ENCODE data around the gene ZFR2.

Gene ZFR2

DNA sequence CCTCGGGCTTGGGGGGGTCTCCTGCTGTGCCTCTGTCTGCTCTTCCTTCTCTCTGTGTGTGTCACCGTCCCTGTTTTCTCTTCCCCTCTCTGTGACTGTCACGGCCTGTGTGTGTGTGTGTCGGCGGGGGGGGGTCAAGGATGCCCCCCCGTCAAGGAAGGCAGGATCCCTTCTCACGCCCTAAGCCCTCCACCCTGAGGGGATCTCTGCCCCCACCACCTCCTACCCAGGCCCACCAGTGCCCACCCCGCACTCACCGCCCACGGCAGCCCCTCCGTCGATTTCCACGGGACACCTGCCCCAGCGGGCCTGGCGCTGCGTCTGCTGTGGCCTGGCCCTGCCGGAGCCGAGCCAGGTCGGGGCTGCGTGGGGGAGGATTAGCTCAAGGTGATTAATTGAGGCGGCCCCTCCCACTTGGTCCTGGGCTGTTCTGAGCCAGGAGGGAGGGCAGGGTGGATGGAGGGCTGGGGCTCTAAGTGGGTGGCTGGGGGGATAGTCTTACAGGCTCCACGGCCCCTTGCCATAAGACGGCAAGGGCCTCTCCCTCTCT is 96.9 kb downstream of the ZFR2 start, which contains the start of gene RAX2:
Gene RAX2 (minus strand): TSS at position 323 of the 550 bp plus-strand sequence. CDS start 486 bp downstream, outside the sequence.
- TF ChIP-seq, protein P1, sequence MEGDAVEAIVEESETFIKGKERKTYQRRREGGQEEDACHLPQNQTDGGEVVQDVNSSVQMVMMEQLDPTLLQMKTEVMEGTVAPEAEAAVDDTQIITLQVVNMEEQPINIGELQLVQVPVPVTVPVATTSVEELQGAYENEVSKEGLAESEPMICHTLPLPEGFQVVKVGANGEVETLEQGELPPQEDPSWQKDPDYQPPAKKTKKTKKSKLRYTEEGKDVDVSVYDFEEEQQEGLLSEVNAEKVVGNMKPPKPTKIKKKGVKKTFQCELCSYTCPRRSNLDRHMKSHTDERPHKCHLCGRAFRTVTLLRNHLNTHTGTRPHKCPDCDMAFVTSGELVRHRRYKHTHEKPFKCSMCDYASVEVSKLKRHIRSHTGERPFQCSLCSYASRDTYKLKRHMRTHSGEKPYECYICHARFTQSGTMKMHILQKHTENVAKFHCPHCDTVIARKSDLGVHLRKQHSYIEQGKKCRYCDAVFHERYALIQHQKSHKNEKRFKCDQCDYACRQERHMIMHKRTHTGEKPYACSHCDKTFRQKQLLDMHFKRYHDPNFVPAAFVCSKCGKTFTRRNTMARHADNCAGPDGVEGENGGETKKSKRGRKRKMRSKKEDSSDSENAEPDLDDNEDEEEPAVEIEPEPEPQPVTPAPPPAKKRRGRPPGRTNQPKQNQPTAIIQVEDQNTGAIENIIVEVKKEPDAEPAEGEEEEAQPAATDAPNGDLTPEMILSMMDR (conservative IDR thresholded peaks at IDR 0.05; ENCODE audit: low read depth, low read length), result no peak
- no peak within 1 kb of the TSS for H3K4me3 ChIP-seq (ENCODE audit: low read length)
- no peak for DNase-seq (ENCODE audit: low read depth)

DNA sequence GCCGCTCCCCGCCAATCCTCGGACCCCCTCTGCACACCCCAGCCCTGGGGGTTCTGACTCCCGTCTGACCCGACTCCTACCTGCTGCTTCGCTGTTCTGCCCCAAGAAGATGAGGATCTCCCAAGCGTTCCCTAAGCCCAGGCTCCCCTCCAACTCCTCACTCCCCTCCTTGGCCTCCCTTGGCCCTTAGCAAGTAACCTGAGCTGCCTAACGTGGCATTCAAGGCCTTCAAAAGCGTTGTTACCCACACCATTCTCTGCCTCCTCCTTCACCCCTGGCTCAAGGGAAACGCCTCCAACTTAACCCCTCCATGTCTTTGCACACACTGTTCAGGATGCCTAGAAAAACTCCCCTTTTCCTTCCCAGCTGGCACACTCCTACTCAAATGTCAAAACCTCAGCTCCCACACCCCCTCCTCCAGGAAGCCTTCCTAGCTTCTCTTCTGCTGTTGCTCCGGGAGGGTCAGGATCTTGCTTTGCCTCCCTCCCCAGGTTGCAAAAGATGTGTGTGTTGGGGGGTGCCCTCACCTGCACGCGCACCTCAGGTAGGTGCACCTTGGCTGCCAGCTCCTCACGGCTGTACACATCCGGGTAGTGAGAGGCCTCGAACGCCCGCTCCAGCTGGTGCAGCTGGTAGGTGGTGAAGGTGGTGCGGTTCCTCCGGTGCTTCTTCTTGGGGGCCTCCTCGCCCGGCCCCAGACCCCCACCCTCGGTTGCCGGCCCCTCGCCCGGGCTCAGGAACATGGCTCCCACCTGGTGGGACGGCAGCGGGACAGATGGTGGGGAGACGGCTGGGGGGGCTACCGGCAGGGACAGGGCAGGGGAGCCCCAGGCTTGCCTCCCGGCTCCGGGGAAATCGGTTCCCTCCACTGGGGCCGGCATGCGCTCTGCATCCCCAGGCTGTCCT is 97.6 kb downstream of the ZFR2 start:
- TF ChIP-seq, protein P1 (conservative IDR thresholded peaks at IDR 0.05; ENCODE audit: low read depth, low read length), result no peak

DNA sequence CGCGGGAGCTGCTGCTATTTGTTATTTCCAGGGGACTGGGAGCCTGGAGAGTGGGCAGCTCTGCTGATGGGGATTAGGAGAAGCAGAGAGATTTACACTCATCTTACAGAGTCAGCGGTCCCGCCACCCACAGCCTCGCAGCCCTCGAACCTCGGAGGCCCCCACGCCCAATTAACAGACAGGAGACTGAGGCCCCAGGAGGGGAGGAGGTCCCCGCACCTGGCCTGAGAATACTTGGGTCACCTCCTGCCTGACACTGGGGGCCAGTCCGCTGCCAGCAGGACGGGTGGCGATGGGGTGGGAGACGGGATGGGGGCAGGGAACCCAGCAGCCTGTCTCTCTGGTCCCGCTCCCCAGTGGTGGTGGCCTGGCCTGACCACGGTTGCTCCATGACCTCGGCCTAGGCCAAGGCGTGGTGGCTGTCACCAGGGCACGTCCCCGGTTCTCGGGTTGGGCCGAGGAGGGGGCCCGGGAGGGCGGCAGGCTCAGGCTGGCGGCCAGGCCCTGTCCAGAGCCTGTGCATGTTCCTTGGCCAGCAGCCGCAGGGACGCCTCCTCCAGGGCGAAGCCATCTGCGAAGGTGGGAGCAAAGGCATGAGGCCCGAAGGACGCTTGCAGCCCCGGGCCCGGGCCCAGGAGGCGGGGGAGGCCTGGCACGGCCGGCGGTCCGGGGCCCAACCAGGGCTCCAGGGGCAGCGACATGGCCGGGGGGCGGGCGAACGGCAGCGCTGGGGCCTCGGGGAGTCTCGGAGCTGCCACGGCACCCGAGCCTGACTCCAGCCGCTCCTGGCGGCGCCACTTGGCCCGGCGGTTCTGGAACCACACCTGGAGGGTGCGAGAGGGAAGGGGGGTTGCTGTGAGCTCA is 98.5 kb downstream of the ZFR2 start:
- H3K4me3 ChIP-seq (ENCODE audit: low read length), result no peak overlapping the region
- TF ChIP-seq, protein P1 (conservative IDR thresholded peaks at IDR 0.05; ENCODE audit: low read depth, low read length), result no peak

More for the DNA sequence above, 97.6 kb downstream of the ZFR2 start:
- no peak for DNase-seq (ENCODE audit: low read depth)
- no peak overlapping the region for H3K4me3 ChIP-seq (ENCODE audit: low read length)

DNA sequence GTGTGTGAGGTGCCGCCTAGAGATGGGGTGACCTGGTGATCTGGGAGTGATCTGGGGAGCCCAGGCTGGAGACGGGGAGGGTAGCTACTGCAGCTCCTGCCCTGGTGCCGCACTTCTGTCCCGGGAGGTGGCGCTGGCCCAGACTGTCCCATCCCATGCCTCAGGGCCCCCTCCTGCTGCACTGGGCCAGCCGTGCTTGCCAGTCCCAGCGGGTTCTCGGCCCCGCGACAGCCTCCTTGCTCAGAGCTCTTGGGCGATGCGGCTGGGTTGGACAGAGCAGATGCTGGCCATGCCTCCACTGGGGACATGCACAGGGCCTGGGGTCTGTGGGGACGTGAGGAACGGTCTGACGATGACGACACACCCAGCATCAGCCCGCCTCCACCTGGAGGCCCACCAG is 99.3 kb downstream of the ZFR2 start:
- TF ChIP-seq, protein P1 (conservative IDR thresholded peaks at IDR 0.05; ENCODE audit: low read depth, low read length), result no peak
- DNase-seq (ENCODE audit: low read depth), result no peak

More for the DNA sequence above, 98.5 kb downstream of the ZFR2 start:
- no peak for DNase-seq (ENCODE audit: low read depth)

DNA sequence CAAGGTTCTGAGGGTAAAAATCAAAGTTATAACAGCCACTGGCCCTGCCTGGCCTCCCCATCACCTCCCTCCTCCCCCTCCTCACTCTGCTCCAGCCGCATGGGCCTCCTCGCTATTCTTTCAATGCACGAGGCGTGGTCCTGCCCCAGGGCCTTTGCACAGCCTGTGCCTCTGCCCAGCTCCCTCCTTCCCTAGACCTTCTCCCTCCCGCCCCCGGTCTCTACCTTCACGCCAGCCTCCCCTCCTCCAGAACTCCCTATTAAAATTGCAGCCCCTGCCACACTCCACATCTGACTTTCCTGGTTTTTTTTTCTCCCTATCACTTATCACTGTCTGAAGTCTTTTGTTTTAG is 100.1 kb downstream of the ZFR2 start:
- TF ChIP-seq, protein P1 (conservative IDR thresholded peaks at IDR 0.05; ENCODE audit: low read depth, low read length), result no peak
- no peak overlapping the region for H3K4me3 ChIP-seq (ENCODE audit: low read length)
- DNase-seq (ENCODE audit: low read depth), result no peak

More for the DNA sequence above, 99.3 kb downstream of the ZFR2 start:
- no peak overlapping the region for H3K4me3 ChIP-seq (ENCODE audit: low read length)

DNA sequence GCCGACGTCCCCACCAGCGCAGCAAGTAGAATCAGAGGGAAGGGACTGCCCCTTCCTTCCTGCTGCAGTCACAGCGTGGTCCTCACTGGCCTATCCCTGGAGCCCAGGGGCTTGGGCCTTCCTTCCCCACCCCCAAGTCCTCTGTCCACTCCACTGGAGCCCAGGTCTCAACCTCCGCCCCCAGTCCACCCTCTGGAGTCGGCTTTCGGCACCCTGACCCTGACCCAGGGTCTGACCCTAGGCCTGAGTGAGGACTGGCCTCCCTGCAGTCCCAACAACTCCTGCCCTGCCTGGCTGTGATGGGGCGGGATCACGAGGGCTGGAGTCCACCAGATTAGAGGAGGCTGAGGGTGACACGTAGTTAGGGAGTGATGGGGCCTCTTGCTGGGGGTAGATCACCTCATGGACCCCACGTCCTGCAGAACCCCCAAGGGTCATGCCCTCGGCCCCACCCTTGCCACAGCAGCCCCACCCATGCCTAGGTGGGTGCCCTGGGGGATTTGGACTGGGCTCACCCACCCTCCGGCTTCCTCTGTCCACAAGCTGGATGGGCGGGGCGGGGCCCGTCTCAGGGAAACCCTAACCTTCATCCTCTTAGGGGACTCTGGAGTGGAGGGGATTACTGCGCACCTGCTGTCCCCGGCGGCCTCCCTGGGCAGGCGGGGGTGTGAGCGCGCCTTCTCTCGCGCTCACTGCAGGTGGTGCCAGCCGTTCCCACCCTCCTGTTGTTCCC is 100.7 kb downstream of the ZFR2 start:
- H3K4me3 ChIP-seq (ENCODE audit: low read length), result no peak overlapping the region
- TF ChIP-seq, protein P1 (conservative IDR thresholded peaks at IDR 0.05; ENCODE audit: low read depth, low read length), result no peak
- DNase-seq (ENCODE audit: low read depth), result no peak
